ENCODE results near the gene DLG3. TPM values are rescaled to one million over a fixed set of nuclear protein-coding genes. Genes with fewer than 3 reads are reported as not detected.

DLG3 gene
- polyA plus RNA-seq, 3 donors, result 2.4 to 21.9 (median 4.2) TPM

- no peak overlapping the region for H3K27ac ChIP-seq (ENCODE audit: low read depth, low read length)
Measured at GRCh38 chrX:70464051-70464450, 19.4 kb downstream of the DLG3 start.

GRCh38 chrX:70466968-70467367 is 22.3 kb downstream of the DLG3 start:
- no peak overlapping the region for H3K27ac ChIP-seq (ENCODE audit: low read depth, low read length)

DNA sequence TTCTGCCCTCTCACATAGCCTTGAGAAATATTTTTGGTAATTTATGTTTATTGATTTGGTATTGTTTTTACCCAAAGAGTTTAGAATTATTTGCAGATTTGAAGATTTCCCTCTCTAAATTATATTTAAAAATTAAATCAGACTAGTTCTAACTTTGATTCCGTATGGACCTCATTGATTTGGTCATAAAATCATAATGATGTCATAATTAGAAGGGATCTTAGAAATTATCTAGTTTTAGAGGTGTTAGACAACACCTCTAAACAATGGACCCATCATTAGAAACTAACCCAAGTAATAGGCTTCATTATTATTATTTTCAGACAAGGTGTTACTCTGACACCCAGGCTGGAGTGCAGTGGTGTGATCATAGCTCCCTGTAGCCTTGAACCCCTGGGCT is 24.1 kb downstream of the DLG3 start:
- no peak overlapping the region for H3K27ac ChIP-seq (ENCODE audit: low read depth, low read length)
- 67 to 100% (median 92%) methylated on average over 1 of the region's 1 CpG for WGBS, 3 donors

GRCh38 chrX:70470850-70471289 is 26.2 kb downstream of the DLG3 start:
- no peak overlapping the region for H3K27ac ChIP-seq (ENCODE audit: low read depth, low read length)
- 52 to 69% (median 68%) methylated on average over 3 of the region's 3 CpGs for WGBS, 3 donors

- H3K27ac ChIP-seq (ENCODE audit: low read depth, low read length), result no peak overlapping the region
- WGBS, 3 donors, result 66 to 92% (median 87%) methylated on average over 5 of the region's 5 CpGs
Measured at GRCh38 chrX:70476166-70476933, 31.7 kb downstream of the DLG3 start.

- WGBS, 3 donors, result 21 to 43% (median 28%) methylated on average over 13 of the region's 13 CpGs
Measured at GRCh38 chrX:70476934-70477733, 32.5 kb downstream of the DLG3 start.

DNA sequence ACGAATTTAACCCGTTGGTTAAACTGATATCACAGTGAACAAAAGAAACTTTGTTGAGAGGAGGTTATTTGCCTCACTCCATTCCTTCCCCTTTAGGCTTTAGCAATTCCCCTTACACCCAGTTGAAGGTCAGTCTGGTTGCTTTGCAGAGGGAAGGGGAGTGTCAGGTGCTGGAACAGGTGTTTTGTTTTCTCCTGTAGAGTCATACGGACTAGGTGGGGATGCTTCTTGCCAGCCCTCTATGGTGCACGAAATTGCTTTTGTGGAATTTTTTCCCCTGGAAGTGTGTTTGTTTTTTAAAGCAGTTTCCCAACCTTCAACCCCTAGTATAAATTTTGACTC is 33.1 kb downstream of the DLG3 start:
- WGBS, 3 donors, result 13 to 61% (median 41%) methylated on average over 4 of the region's 4 CpGs
- no peak overlapping the region for H3K27ac ChIP-seq (ENCODE audit: low read depth, low read length)

More at GRCh38 chrX:70476934-70477733, 32.5 kb downstream of the DLG3 start:
- no peak overlapping the region for H3K27ac ChIP-seq (ENCODE audit: low read depth, low read length)

- H3K27ac ChIP-seq (ENCODE audit: low read depth, low read length), result no peak overlapping the region
- WGBS, 3 donors, result 48 to 72% (median 64%) methylated on average over 10 of the region's 10 CpGs
Measured at GRCh38 chrX:70478526-70479245, 34.1 kb downstream of the DLG3 start.

GRCh38 chrX:70479247-70479921 is 34.7 kb downstream of the DLG3 start:
- 28 to 63% (median 54%) methylated on average over 4 of the region's 4 CpGs for WGBS, 3 donors

DNA sequence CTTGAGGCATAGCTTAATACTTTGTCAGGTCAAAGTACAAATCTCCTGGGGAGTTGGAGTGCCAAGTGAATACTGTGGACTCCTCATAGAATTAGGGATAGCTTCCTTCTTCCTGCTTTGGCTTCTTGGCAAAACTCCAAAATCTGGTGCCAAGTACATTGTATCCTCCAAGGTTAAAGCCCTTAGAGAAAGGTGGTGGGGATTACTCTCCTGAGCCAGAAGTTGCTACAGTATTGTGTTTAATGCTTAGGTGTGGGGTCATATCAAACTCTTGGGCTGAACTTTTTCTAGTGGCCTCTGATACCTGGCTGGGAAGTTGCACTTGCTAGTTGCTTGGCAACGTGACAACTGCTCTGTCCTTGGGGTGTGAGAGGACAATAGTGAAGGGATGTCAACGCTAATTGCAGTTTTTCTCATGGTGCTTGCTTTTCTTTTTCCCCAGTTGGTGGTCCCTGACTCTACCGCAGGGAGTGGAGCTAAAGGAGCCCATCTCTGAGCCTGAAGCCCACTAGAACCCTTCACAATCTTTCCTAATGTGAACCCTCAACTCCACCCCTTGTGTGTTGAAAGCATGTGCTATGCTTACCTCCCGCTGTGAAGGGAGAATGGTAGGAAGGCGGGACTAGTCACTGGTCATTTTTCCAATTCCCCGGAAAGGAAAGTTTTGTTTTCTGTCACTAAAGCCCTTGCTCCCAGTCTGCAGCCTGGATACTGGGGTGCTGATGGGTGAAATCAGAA is 35.5 kb downstream of the DLG3 start:
- no peak overlapping the region for H3K27ac ChIP-seq (ENCODE audit: low read depth, low read length)
- WGBS, 3 donors, result 16 to 59% (median 42%) methylated on average over 6 of the region's 6 CpGs

More at GRCh38 chrX:70479247-70479921, 34.7 kb downstream of the DLG3 start:
- no peak overlapping the region for H3K27ac ChIP-seq (ENCODE audit: low read depth, low read length)

DNA sequence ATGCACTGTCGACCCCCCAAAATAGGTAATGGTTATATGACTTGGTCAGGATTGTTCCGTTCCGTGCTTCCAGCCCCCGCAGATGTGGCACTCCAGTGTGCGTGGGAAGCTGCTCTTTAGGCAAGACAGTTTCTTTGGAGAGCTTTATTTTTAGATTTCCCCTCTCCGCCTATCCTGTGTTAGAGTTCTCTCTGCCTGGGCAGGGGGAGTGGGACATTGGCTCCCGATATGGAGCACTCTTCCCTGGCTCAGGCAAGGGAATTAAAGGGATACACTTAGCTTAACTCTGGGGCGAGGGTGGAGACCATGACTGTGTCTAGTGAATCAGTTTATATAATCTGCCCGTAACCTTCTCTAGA is 36.0 kb downstream of the DLG3 start:
- WGBS, 3 donors, result 39 to 51% (median 50%) methylated on average over 9 of the region's 9 CpGs
- H3K27ac ChIP-seq (ENCODE audit: low read depth, low read length), result no peak overlapping the region

DNA sequence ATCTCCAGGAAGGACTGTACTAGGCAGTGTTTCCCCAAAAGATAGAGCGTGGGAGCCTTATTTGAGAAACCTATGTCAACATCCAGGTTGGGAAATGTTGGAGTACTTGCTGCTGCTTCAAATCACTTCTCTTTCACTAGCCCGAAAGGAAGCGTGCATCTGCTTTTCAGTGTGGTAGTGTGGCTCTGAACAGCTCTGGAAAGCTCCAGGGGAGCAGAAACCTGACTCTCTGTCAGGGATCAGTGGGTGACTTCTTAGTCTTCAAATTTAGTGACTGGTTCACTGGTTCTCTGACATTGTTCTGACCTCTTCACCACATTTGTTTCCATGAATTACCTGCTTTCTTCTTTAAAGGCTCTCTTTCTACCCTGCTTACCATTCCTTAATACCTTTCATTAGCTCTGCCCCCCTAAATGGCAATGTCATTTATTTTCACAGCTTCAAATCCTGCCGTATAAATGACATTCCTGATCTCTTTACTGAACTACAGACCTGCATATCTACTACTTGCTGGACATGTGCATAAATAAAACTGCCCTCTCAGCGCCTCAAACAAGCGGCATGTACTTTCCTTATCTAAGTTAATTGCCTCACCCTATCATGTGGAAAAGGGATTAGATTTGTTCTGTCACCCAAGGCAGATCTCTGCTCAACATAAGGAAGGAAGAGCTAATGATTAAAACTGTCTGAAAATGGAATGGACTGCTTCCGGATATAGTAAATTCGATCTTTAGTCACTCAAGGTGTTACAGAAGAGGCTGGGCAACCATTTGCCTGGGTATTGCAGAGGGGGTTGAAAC is 37.0 kb downstream of the DLG3 start:
- H3K27ac ChIP-seq (ENCODE audit: low read depth, low read length), result no peak overlapping the region
- 32 to 75% (median 67%) methylated on average over 8 of the region's 8 CpGs for WGBS, 3 donors

GRCh38 chrX:70482300-70482699 is 37.7 kb downstream of the DLG3 start:
- WGBS, 3 donors, result 96 to 100% (median 100%) methylated on average over 1 to 2 of the region's 2 CpGs
- no peak overlapping the region for H3K27ac ChIP-seq (ENCODE audit: low read depth, low read length)

GRCh38 chrX:70485466-70485865 is 40.8 kb downstream of the DLG3 start:
- 43 to 95% (median 74%) methylated on average over 7 of the region's 7 CpGs for WGBS, 3 donors

DNA sequence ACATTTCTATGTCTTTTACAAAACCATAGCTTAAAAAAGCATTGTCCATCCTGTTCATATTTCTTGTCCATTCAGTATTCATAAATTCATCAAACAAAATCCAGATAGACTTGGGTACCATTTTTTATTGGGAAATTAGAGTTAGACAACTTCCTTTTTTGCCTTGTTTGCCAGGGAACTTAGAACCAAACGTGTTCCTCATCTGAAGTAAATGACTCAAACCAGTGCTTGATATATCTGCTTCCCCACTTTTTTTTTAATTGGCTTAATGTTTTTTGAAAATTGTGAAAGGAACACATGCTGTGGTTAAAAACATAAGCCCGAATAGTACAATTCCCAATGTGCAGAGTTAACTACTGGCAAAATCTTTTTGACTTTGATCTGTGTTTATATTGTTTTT is 44.2 kb downstream of the DLG3 start:
- no peak overlapping the region for H3K27ac ChIP-seq (ENCODE audit: low read depth, low read length)
- 38 to 69% (median 44%) methylated on average over 2 of the region's 2 CpGs for WGBS, 3 donors

More at GRCh38 chrX:70485466-70485865, 40.8 kb downstream of the DLG3 start:
- no peak overlapping the region for H3K27ac ChIP-seq (ENCODE audit: low read depth, low read length)

- WGBS, 3 donors, result 65 to 91% (median 88%) methylated on average over 4 of the region's 4 CpGs
- H3K27ac ChIP-seq (ENCODE audit: low read depth, low read length), result no peak overlapping the region
Measured at GRCh38 chrX:70494441-70494840, 49.8 kb downstream of the DLG3 start.

- 52 to 80% (median 78%) methylated on average over 3 to 5 of the region's 5 CpGs for WGBS, 3 donors
- H3K27ac ChIP-seq (ENCODE audit: low read depth, low read length), result no peak overlapping the region
Measured at GRCh38 chrX:70496491-70496890, 51.9 kb downstream of the DLG3 start.
